Mammary epithelial cell (primary cell): ENCODE data around the gene LCN15.

Experiments
- EZH2 ChIP-seq: IDR thresholded peaks from 2 replicates; pipeline ENCODE4 v1.6.1; 2012; ENCODE audit warnings: low read length, inconsistent platforms, borderline replicate concordance
- TF ChIP-seq, protein P1 (sequence below), 2 donors: IDR thresholded peaks in 1 of 2; conservative IDR thresholded peaks in 1 of 2; 2 replicates each; pipeline ENCODE4 v1.5.1; 2011 to 2012; ENCODE audit warnings: inconsistent platforms in 2 of 2, low read length in 2 of 2, mild to moderate bottlenecking in 2 of 2, control low read depth in 1 of 2, low read depth in 1 of 2; ENCODE audit not compliant: insufficient read depth in 1 of 2; ENCODE audit errors: extremely low read depth in 1 of 2

DNA sequence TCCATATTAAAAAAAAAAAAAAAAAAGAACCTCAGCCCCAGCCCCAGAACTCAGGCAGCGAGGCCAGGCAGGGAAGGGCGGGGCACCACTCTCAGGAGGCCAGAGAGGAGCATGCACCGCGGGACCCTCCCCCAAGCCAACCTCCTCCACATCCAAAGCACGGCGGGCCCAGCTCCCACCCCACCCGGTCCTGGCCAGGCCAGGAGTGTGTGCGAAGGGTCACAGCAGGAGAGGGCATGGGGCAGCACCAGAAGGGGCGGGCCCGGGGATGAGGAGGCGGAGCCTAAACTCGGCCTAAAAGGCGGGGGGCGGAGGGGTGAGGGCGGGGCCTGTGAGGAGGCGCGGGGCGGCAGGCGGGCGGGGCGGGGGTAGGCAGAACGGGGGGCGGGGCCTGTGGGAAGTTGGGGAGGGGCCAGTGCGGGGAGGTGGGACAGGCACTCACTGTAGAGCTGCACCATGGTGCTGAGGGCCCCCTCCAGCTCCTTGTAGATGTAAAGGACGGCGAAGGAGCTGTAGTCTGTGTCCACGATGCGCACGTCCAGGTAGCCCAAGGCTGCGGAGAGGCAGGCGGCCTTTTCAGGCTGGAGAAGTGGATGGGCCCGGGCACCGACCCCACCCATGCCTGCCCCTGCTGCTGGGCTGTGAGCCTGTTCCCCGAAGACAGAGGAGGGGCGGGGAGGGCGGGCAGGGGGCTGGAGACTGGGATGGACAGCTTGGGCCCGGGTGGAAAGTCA lies 1.2 kb downstream of the LCN15 start:
- TF ChIP-seq EZH2, result no peak
- TF ChIP-seq, protein P1, sequence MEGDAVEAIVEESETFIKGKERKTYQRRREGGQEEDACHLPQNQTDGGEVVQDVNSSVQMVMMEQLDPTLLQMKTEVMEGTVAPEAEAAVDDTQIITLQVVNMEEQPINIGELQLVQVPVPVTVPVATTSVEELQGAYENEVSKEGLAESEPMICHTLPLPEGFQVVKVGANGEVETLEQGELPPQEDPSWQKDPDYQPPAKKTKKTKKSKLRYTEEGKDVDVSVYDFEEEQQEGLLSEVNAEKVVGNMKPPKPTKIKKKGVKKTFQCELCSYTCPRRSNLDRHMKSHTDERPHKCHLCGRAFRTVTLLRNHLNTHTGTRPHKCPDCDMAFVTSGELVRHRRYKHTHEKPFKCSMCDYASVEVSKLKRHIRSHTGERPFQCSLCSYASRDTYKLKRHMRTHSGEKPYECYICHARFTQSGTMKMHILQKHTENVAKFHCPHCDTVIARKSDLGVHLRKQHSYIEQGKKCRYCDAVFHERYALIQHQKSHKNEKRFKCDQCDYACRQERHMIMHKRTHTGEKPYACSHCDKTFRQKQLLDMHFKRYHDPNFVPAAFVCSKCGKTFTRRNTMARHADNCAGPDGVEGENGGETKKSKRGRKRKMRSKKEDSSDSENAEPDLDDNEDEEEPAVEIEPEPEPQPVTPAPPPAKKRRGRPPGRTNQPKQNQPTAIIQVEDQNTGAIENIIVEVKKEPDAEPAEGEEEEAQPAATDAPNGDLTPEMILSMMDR (conservative IDR thresholded peaks at IDR 0.05 in 1 of 2, IDR thresholded peaks at IDR 0.05 in 1 of 2; ENCODE audit: extremely low read depth in 1 of 2, insufficient read depth in 1 of 2, low read depth in 1 of 2, low read length in 2 of 2), result no peak
